ENCODE results near the gene TSPAN3.

DNA sequence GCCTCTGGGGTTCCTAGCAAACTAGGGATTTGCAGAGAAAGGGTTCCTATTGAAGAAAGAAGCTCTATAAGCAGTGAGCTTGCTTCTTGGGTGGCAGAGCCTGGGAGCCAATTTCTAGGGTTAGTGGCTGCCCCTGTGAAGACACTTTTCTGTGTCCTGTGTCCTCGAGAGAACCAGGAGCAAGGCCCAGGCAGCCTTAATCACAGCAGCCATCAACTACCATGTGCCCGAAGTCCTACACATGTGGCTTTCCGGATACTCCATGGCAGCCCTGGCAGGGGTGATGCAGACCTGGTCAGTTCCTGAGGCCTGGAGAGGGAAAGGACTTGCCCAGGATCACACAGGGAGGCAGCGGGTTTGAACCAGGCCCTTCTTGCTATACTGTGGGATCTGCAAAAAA lies 27.7 kb upstream of the TSPAN3 start:
- TF ChIP-seq, protein P1, sequence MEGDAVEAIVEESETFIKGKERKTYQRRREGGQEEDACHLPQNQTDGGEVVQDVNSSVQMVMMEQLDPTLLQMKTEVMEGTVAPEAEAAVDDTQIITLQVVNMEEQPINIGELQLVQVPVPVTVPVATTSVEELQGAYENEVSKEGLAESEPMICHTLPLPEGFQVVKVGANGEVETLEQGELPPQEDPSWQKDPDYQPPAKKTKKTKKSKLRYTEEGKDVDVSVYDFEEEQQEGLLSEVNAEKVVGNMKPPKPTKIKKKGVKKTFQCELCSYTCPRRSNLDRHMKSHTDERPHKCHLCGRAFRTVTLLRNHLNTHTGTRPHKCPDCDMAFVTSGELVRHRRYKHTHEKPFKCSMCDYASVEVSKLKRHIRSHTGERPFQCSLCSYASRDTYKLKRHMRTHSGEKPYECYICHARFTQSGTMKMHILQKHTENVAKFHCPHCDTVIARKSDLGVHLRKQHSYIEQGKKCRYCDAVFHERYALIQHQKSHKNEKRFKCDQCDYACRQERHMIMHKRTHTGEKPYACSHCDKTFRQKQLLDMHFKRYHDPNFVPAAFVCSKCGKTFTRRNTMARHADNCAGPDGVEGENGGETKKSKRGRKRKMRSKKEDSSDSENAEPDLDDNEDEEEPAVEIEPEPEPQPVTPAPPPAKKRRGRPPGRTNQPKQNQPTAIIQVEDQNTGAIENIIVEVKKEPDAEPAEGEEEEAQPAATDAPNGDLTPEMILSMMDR (IDR thresholded peaks at IDR 0.05), result no peak
- TF ChIP-seq POLR2A (IDR thresholded peaks at IDR 0.05), result no peak
